AG04450 (cell line): ENCODE results near the gene SLC2A11. TPM values are rescaled to one million over a fixed set of nuclear protein-coding genes. Genes with fewer than 3 reads are reported as not detected.
"Not testable (repeated sequence)": the region's sequence is repeated elsewhere in the genome, so short reads cannot be mapped to it uniquely, and the experiment has no call there.

ENCODE experiments used
- CTCF ChIA-PET: fragments of 300-600, 350-600 bp; formaldehyde crosslinking; extraction: SDS; loops from one replicate; lab custom pipeline; 2022; ENCODE audit warnings: antibody characterized with exemption, inconsistent platforms; lab: Charles Lee
- POLR2A ChIA-PET: fragments of 350-600 bp; formaldehyde crosslinking; extraction: SDS; loops from one replicate; lab custom pipeline; 2021; ENCODE audit warnings: antibody characterized with exemption, inconsistent platforms; lab: Yijun Ruan, JAX
- DNase-seq: peaks from one replicate; pipeline ENCODE4 v3.0.0-alpha.2; 2011; ENCODE audit warnings: low read depth, low spot score
- H3K27ac ChIP-seq: one replicate; pipeline ENCODE4 v1.5.1; 2012; ENCODE audit warnings: low read depth, low read length, control low read depth
- H3K27me3 ChIP-seq: one replicate; pipeline ENCODE4 v1.6.0; 2012; ENCODE audit warnings: low read length; ENCODE audit not compliant: control insufficient read depth, insufficient read depth
- H3K4me3 ChIP-seq: 2 replicates; pipeline ENCODE4 v1.5.1; 2011; ENCODE audit warnings: mild to moderate bottlenecking, low read depth, low read length, control low read depth
- H3K9me3 ChIP-seq: 2 replicates; pipeline ENCODE4 v1.5.1; 2012; ENCODE audit warnings: low read length; ENCODE audit not compliant: control insufficient read depth, insufficient read depth
- CTCF ChIP-seq: IDR thresholded peaks from 2 replicates; pipeline ENCODE4 v1.5.1; 2011; ENCODE audit warnings: low read depth, low read length, control low read depth, inconsistent platforms
- polyA plus RNA-seq: library from polyadenylated mRNA; depleted of rRNA; stranded (reverse); fragments of >200 nt; gene quantifications from 2 replicates; pipeline ENCODE4 v1.2.3, GENCODE V29; 2011

Gene SLC2A11
- polyA plus RNA-seq, 1 experiment = 7.5 TPM

GRCh38 chr22:23898006-23898974, 40.6 kb downstream of the SLC2A11 start:
- CTCF ChIA-PET = no interaction called here
- H3K27ac ChIP-seq = no peak overlapping the region
- no peak for DNase-seq
- no peak overlapping the region for H3K4me3 ChIP-seq
- TF ChIP-seq CTCF = no peak
- H3K27me3 ChIP-seq = no peaks in the 10 kb centered on the region
- H3K9me3 ChIP-seq = no peaks in the 10 kb centered on the region; the same call in 1 of the 2 replicates
- POLR2A ChIA-PET = no interaction called here

- Histone ChIP-seq H3K4me3 (no peak overlapping the region), H3K27ac (no peak overlapping the region), H3K9me3 (no peaks in the 10 kb centered on the region; the same call in 1 of the 2 replicates), H3K27me3 (peaks cover under 1% of the 10 kb centered on the region)
- TF ChIP-seq CTCF = no peak
- no peak for DNase-seq
- ChIA-PET POLR2A (no interaction called here), CTCF (no interaction called here)
These were observed 41.5 kb downstream of the SLC2A11 start for GRCh38 chr22:23899042-23899745.

- H3K27me3 ChIP-seq, CTCF ChIA-PET, H3K9me3 ChIP-seq, POLR2A ChIA-PET, H3K4me3 ChIP-seq, H3K27ac ChIP-seq, DNase-seq: not testable (repeated sequence)
These were observed 42.6 kb downstream of the SLC2A11 start for GRCh38 chr22:23900227-23900626.

GRCh38 chr22:23901600-23901999, 43.9 kb downstream of the SLC2A11 start:
- ChIA-PET POLR2A (no interaction called here), CTCF (no interaction called here)
- no peak for TF ChIP-seq CTCF
- Histone ChIP-seq H3K4me3 (no peak overlapping the region), H3K27ac (no peak overlapping the region), H3K9me3 (no peaks in the 10 kb centered on the region), H3K27me3 (peaks cover 17% of the 10 kb centered on the region)
- no peak for DNase-seq

GRCh38 chr22:23903328-23903971, 45.8 kb downstream of the SLC2A11 start:
- Histone ChIP-seq H3K27me3 (peaks cover 25% of the 10 kb centered on the region), H3K4me3 (no peak overlapping the region), H3K9me3 (no peaks in the 10 kb centered on the region), H3K27ac (no peak overlapping the region)
- CTCF ChIA-PET = interaction anchor here (1.1 kb wide), 1 partner anchor 9 kb away, joined by 5 read pairs; the partner anchor contains the start of gene MIF
- POLR2A ChIA-PET = no interaction called here
- no peak for DNase-seq
- no peak for TF ChIP-seq CTCF
